GM19395 (cell line): ENCODE measurements around the gene CEP170B.

Experiments used
- ATAC-seq: cut with Tn5 transposase; IDR thresholded peaks from one replicate; pipeline ENCODE4 v1.9.1; 2021; ENCODE audit warnings: mild to moderate bottlenecking, moderate library complexity; ENCODE audit not compliant: unreplicated experiment

The CEP170B gene

GRCh38 chr14:104866451-104867370 is 1.6 kb downstream of the CEP170B start:
- no peak for ATAC-seq

- no peak for ATAC-seq
These were observed 2.4 kb downstream of the CEP170B start for GRCh38 chr14:104867371-104868059.

GRCh38 chr14:104868060-104868740 is 3.1 kb downstream of the CEP170B start:
- no peak for ATAC-seq

- no peak for ATAC-seq
These were observed 3.9 kb downstream of the CEP170B start for GRCh38 chr14:104868811-104869572.

GRCh38 chr14:104869669-104870367 is 4.8 kb downstream of the CEP170B start:
- no peak for ATAC-seq

- no peak for ATAC-seq
These were observed 5.5 kb downstream of the CEP170B start for GRCh38 chr14:104870368-104871144.

- ATAC-seq, result no peak
These were observed 6.1 kb downstream of the CEP170B start for GRCh38 chr14:104871145-104871655.

- no peak for ATAC-seq
These were observed 6.8 kb downstream of the CEP170B start for GRCh38 chr14:104871656-104872468.

- ATAC-seq, result no peak
These were observed 7.6 kb downstream of the CEP170B start for GRCh38 chr14:104872469-104873341.

- no peak for ATAC-seq
These were observed 8.4 kb downstream of the CEP170B start for GRCh38 chr14:104873380-104874055.

- no peak for ATAC-seq
These were observed 9.1 kb downstream of the CEP170B start for GRCh38 chr14:104874110-104874531.

- no peak for ATAC-seq
These were observed 9.7 kb downstream of the CEP170B start for GRCh38 chr14:104874571-104875411.

GRCh38 chr14:104875412-104875751 is 10.3 kb downstream of the CEP170B start:
- ATAC-seq, result no peak

GRCh38 chr14:104875811-104876210 is 10.7 kb downstream of the CEP170B start:
- ATAC-seq, result no peak

GRCh38 chr14:104876251-104876699 is 11.2 kb downstream of the CEP170B start:
- no peak for ATAC-seq
